ENCODE results near the gene HDLBP. TPM values are rescaled to one million over a fixed set of nuclear protein-coding genes. Genes with fewer than 3 reads are reported as not detected.
A peak's percentile ranks its signal among the peaks of the same experiment; 100 is the strongest.

The HDLBP gene
- polyA plus RNA-seq, 3 donors = 50.4 to 73.1 (median 69.9) TPM

- Histone ChIP-seq H3K9ac (ENCODE audit: insufficient read depth, low read length, poor library complexity, severe bottlenecking) (no peak overlapping the region), H3K79me2 (ENCODE audit: insufficient read depth, low read length) (no peaks in the 10 kb centered on the region), H3K36me3 (replicated peaks in 1 of 2; ENCODE audit: control insufficient read depth in 1 of 2, insufficient read depth in 2 of 2, low read length in 2 of 2) (peaks cover 96 to 100% of the 10 kb centered on the region in 2 donors), H3K4me3 (replicated peaks in 1 of 3; ENCODE audit: low read depth in 2 of 3, low read length in 3 of 3) (no peak overlapping the region), H4K20me1 (ENCODE audit: insufficient read depth, low read length) (peaks cover 32% of the 10 kb centered on the region), H3K4me1 (ENCODE audit: control insufficient read depth in 1 of 2, insufficient read depth in 2 of 2, low read length in 2 of 2) (no peaks in the 10 kb centered on the region), H3K9me3 (replicated peaks in 1 of 2; ENCODE audit: control insufficient read depth in 1 of 2, insufficient read depth in 1 of 2, low read length in 2 of 2) (no peaks in the 10 kb centered on the region), H3K27ac (ENCODE audit: low read depth in 1 of 2, low read length in 2 of 2) (no peak overlapping the region), H3K27me3 (ENCODE audit: control insufficient read depth in 2 of 2, insufficient read depth in 2 of 2, low read length in 2 of 2) (no peaks in the 10 kb centered on the region), H3K4me2 (replicated peaks; ENCODE audit: extremely low read depth, low read length, poor library complexity, severe bottlenecking) (no peak overlapping the region), H2AFZ (ENCODE audit: insufficient read depth, low read depth, low read length, poor library complexity, severe bottlenecking) (no peak overlapping the region)
- DNase-seq = no peak
- H3K27ac Mint-ChIP-seq = no peak overlapping the region
- H3K36me3 Mint-ChIP-seq = peaks cover 96 to 100% of the 10 kb centered on the region in 2 donors
- whole genome bisulfite sequencing (ENCODE audit: insufficient coverage) = 98% methylated on average over 23 of the region's 28 CpGs
- H3K4me1 Mint-ChIP-seq = no peaks in the 10 kb centered on the region
- no peak overlapping the region for H3K4me3 Mint-ChIP-seq
- no peaks in the 10 kb centered on the region for H3K9me3 Mint-ChIP-seq
- no peaks in the 10 kb centered on the region for H3K27me3 Mint-ChIP-seq (ENCODE audit: low read depth in 3 of 3)
- intact Hi-C loops (cut with micrococcal nuclease) = no loop called here
- TF ChIP-seq CTCF (IDR thresholded peaks at IDR 0.05) = no peak
These were observed 75.8 kb downstream of the HDLBP start for GRCh38 chr2:241239552-241240202.

- H3K36me3 ChIP-seq (replicated peaks in 1 of 2; ENCODE audit: control insufficient read depth in 1 of 2, insufficient read depth in 2 of 2, low read length in 2 of 2) = peaks cover 96 to 100% of the 10 kb centered on the region in 2 donors
- H2AFZ ChIP-seq (ENCODE audit: insufficient read depth, low read depth, low read length, poor library complexity, severe bottlenecking) = no peak overlapping the region
- H3K9me3 Mint-ChIP-seq = no peaks in the 10 kb centered on the region
- 100% methylated on average over 1 of the region's 5 CpGs for WGBS (ENCODE audit: insufficient coverage)
- no peaks in the 10 kb centered on the region for H3K27me3 ChIP-seq (ENCODE audit: control insufficient read depth in 2 of 2, insufficient read depth in 2 of 2, low read length in 2 of 2)
- no peak overlapping the region for H3K4me2 ChIP-seq (replicated peaks; ENCODE audit: extremely low read depth, low read length, poor library complexity, severe bottlenecking)
- peak overlapping the region in 3 of 7 donors; percentile 26 to 69 (median 68) for H3K27ac Mint-ChIP-seq
- no peak for DNase-seq
- no peaks in the 10 kb centered on the region for H3K27me3 Mint-ChIP-seq (ENCODE audit: low read depth in 3 of 3)
- H4K20me1 ChIP-seq (ENCODE audit: insufficient read depth, low read length) = peaks cover 32% of the 10 kb centered on the region
- H3K36me3 Mint-ChIP-seq = peaks cover 97 to 100% of the 10 kb centered on the region in 2 donors
- no peak overlapping the region for H3K27ac ChIP-seq (ENCODE audit: low read depth in 1 of 2, low read length in 2 of 2)
- no peaks in the 10 kb centered on the region for H3K9me3 ChIP-seq (replicated peaks in 1 of 2; ENCODE audit: control insufficient read depth in 1 of 2, insufficient read depth in 1 of 2, low read length in 2 of 2)
- H3K9ac ChIP-seq (ENCODE audit: insufficient read depth, low read length, poor library complexity, severe bottlenecking) = no peak overlapping the region
- no peak for TF ChIP-seq CTCF (IDR thresholded peaks at IDR 0.05)
- H3K4me3 Mint-ChIP-seq = no peak overlapping the region
- intact Hi-C loops (cut with micrococcal nuclease) = no loop called here
- H3K79me2 ChIP-seq (ENCODE audit: insufficient read depth, low read length) = no peaks in the 10 kb centered on the region
- H3K4me1 Mint-ChIP-seq = no peaks in the 10 kb centered on the region
- H3K4me1 ChIP-seq (ENCODE audit: control insufficient read depth in 1 of 2, insufficient read depth in 2 of 2, low read length in 2 of 2) = no peaks in the 10 kb centered on the region
- no peak overlapping the region for H3K4me3 ChIP-seq (replicated peaks in 1 of 3; ENCODE audit: low read depth in 2 of 3, low read length in 3 of 3)
These were observed 76.7 kb downstream of the HDLBP start for GRCh38 chr2:241238693-241239198.
